GM10266 (cell line): ENCODE data around the gene DDT.

Experiments used
- DNase-seq: peaks from one replicate; pipeline ENCODE4 v3.0.0; 2012; ENCODE audit errors: extremely low spot score
- CTCF ChIP-seq: IDR thresholded peaks from 2 replicates; pipeline ENCODE4 v1.5.1; 2012; ENCODE audit warnings: mild to moderate bottlenecking, low read depth; ENCODE audit not compliant: control insufficient read depth, insufficient read depth; ENCODE audit errors: missing control alignments

Gene DDT

GRCh38 chr22:24008381-24009226, 34.4 kb upstream of the DDT start:
- no peak for DNase-seq
- TF ChIP-seq CTCF, result no peak

DNA sequence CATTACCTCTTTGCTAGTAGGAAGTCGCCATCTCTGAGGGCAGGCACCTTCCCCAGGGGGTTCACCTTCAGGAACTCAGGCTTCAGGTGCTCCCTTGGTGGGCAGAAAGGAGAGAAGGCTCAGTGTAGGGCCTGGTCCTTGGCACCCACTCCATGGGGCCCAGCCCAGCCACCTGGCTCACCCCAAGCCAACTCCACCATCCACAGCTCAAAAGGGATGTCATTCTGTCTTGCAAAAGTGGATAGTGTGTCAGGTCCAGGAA, 33.7 kb upstream of the DDT start:
- no peak for DNase-seq
- no peak for TF ChIP-seq CTCF

DNA sequence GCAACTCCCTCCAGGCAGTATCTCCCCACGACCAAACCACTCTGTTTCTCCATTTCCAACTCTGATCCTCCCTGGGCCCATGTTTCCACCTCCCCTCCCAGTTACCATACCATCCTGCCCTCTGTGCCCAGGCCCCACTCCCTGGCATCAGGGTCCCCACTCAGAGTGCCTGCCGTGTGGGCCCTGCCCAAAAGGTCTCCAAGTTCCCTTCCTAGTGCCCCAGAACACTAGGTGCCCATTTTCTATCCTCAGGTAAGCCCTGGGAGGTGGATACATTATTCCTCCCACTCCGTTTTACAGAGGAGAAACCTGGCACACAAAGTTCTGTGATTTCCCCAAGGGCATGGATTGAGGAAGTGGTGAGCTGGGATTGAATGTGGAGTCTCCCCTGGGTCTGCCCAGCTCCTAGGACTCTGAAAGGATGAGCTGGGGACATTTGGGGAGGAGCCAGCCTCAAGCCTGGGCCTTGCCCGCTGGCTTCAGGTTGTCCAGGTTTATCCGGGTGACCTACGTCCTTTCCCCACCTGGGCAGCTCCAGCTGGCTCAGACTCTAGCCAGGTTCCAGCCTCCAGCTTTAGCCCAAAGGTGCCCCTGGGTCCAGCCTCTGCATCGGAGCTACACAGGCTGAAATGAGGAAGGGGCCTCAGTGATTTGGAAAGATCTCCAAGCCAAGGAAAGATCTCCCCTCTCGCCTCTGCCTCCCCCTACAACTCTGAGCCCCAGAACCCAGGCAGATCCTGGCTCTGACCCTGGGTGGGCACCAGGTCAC, 33.2 kb upstream of the DDT start:
- no peak for TF ChIP-seq CTCF

DNA sequence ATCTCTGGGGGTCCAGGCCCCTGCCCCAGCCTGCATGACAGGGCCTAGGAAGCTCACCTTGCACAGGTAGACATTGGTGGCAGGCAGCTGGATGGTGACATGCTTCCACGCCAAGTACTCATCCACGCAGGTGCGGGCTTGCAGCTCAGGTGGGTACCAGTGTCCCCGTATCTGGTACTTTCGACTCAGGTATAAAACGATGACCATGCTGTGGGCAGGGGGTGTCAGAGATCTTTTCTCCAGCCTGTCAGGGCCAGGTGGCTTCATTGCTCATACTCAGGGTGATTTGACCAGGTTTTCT, 32.6 kb upstream of the DDT start:
- TF ChIP-seq CTCF, result no peak

More for the DNA sequence above, 33.2 kb upstream of the DDT start:
- DNase-seq, result no peak

GRCh38 chr22:24006207-24006913, 32.1 kb upstream of the DDT start:
- TF ChIP-seq CTCF, result no peak
- no peak for DNase-seq

More for the DNA sequence above, 32.6 kb upstream of the DDT start:
- DNase-seq, result no peak

- DNase-seq, result no peak
- no peak for TF ChIP-seq CTCF
Measured at GRCh38 chr22:24005201-24005600, 31.0 kb upstream of the DDT start, which contains the start of gene GSTT4. GSTT4 (minus strand) TSS chr22:24005453; CDS start chr22:24005356, 97 bp downstream.

- no peak for TF ChIP-seq CTCF
- no peak for DNase-seq
Measured at GRCh38 chr22:24003887-24004286, 29.6 kb upstream of the DDT start.
